IMR-90 (cell line): ENCODE measurements around the gene CASP8. TPM values are rescaled to one million over a fixed set of nuclear protein-coding genes. Genes with fewer than 3 reads are reported as not detected.

Experiments used
- CHD1 ChIP-seq: IDR thresholded peaks from 2 replicates; pipeline ENCODE4 v1.6.1; 2012; ENCODE audit warnings: low read depth, low read length, improper control_type of control experiment
- ELK1 ChIP-seq: fragments of 150-350 bp; IDR thresholded peaks from 2 replicates; pipeline ENCODE4 v1.6.1; 2016; ENCODE audit warnings: low read depth, mild to moderate bottlenecking, low read length, moderate library complexity, borderline replicate concordance
- POLR2A ChIP-seq: IDR thresholded peaks from 2 replicates; pipeline ENCODE4 v1.6.1; 2012; ENCODE audit warnings: mild to moderate bottlenecking, low read depth, low read length
- RCOR1 ChIP-seq: IDR thresholded peaks from 2 replicates; pipeline ENCODE4 v1.6.1; 2012; ENCODE audit warnings: mild to moderate bottlenecking, low read length, improper control_type of control experiment; ENCODE audit not compliant: insufficient replicate concordance
- polyA plus RNA-seq, 3 experiments: library from polyadenylated mRNA; depleted of rRNA; stranded (reverse); fragments of >200 nt; gene quantifications; 2 replicates each; pipeline ENCODE4 v1.2.3, GENCODE V29; 2012; ENCODE audit warnings: low replicate concordance in 1 of 3
- total RNA-seq: library from RNA; depleted of rRNA; stranded (reverse); fragments of >200 nt; gene quantifications from 2 replicates; pipeline ENCODE4 v1.2.3, GENCODE V29; 2012

The CASP8 gene
- total and polyA plus RNA-seq, 2 of the 4 experiments (the other 2 are of a cell fraction), result 13.1 to 17.0 TPM

- TF ChIP-seq ELK1 (no peak), POLR2A (no peak), CHD1 (no peak), RCOR1 (no peak)
These were observed 24.2 kb upstream of the CASP8 start (continued) for GRCh38 chr2:201235860-201236811.
